Osteoblast (primary cell): ENCODE measurements around the gene ATOSA. TPM values are rescaled to one million over a fixed set of nuclear protein-coding genes. Genes with fewer than 3 reads are reported as not detected.

Source experiments
- DNase-seq: peaks from one replicate; pipeline ENCODE4 v3.0.0; 2011; ENCODE audit warnings: low spot score, mixed read lengths; ENCODE audit not compliant: insufficient read length; ENCODE audit errors: missing footprints
- H2AFZ ChIP-seq: 2 replicates; pipeline ENCODE4 v1.6.0; 2011; ENCODE audit warnings: mild to moderate bottlenecking, low read length
- H3K27ac ChIP-seq: 2 replicates; pipeline ENCODE4 v1.5.1; 2011; ENCODE audit warnings: mild to moderate bottlenecking, low read depth, low read length, moderate library complexity
- H3K27me3 ChIP-seq: 2 replicates; pipeline ENCODE4 v1.6.0; 2012; ENCODE audit warnings: mild to moderate bottlenecking, control low read depth, inconsistent platforms, low read length, moderate library complexity; ENCODE audit not compliant: insufficient read depth
- H3K36me3 ChIP-seq: 2 replicates; pipeline ENCODE4 v1.5.1; 2011; ENCODE audit warnings: mild to moderate bottlenecking, low read length, control low read depth, moderate library complexity; ENCODE audit not compliant: insufficient read depth
- H3K4me1 ChIP-seq: 2 replicates; pipeline ENCODE4 v1.5.1; 2011; ENCODE audit warnings: mild to moderate bottlenecking, low read length, control low read depth, moderate library complexity; ENCODE audit not compliant: insufficient read depth
- H3K4me2 ChIP-seq: 2 replicates; pipeline ENCODE4 v1.6.0; 2011; ENCODE audit warnings: mild to moderate bottlenecking, low read length; ENCODE audit not compliant: insufficient read depth
- H3K4me3 ChIP-seq: fragments of 200-600 bp; sonication (generic); 3 replicates; pipeline ENCODE4 v1.5.1; 2012; ENCODE audit warnings: mild to moderate bottlenecking, low read length, inconsistent platforms; ENCODE audit not compliant: insufficient read depth
- H3K79me2 ChIP-seq: 2 replicates; pipeline ENCODE4 v1.6.0; 2012; ENCODE audit warnings: mild to moderate bottlenecking, low read length, control low read depth, inconsistent platforms; ENCODE audit not compliant: insufficient read depth
- H3K9me3 ChIP-seq: 2 replicates; pipeline ENCODE4 v1.5.1; 2011; ENCODE audit warnings: low read depth, low read length, control low read depth
- H4K20me1 ChIP-seq: 2 replicates; pipeline ENCODE4 v1.6.0; 2012; ENCODE audit warnings: mild to moderate bottlenecking, low read length, control low read depth; ENCODE audit not compliant: insufficient read depth
- total RNA-seq: library from RNA; depleted of rRNA; stranded (reverse); fragments of >200 nt; gene quantifications from 2 replicates; pipeline ENCODE4 v1.2.3, GENCODE V29; 2012
- TF ChIP-seq, protein P1 (sequence below): IDR thresholded peaks from 2 replicates; pipeline ENCODE4 v1.5.1; 2011; ENCODE audit warnings: mild to moderate bottlenecking, low read depth, low read length, moderate library complexity; ENCODE audit errors: extremely low read depth

ATOSA gene
- total RNA-seq, 1 donor, result 34.4 TPM

DNA sequence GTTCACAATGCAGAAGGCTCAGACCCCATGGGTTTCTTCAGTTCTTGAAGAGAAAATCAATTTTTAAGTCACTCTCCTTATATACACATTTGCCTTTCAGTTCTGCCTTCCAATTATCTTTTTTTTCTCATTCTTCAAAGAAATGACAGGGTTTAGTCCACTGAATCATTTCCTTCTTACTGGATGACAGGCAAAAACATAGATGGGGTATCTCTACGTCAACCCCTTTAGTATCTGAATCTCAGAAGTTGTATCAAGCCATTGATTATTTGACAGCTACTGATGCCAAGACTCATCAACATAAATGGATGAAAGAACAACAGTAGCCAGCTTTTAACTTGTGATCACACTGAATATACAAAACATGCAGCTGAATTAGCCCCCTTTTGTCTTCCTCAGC, 6.5 kb downstream of the ATOSA start:
- Histone ChIP-seq H2AFZ (no peak overlapping the region), H3K9me3 (no peaks in the 10 kb centered on the region), H3K4me1 (peaks cover 10% of the 10 kb centered on the region), H3K79me2 (peaks cover 28% of the 10 kb centered on the region), H3K4me2 (no peak overlapping the region), H3K27ac (no peak overlapping the region), H3K36me3 (peaks cover 51% of the 10 kb centered on the region), H3K4me3 (no peak overlapping the region), H3K27me3 (no peaks in the 10 kb centered on the region), H4K20me1 (peaks cover 3% of the 10 kb centered on the region)
- TF ChIP-seq, protein P1, sequence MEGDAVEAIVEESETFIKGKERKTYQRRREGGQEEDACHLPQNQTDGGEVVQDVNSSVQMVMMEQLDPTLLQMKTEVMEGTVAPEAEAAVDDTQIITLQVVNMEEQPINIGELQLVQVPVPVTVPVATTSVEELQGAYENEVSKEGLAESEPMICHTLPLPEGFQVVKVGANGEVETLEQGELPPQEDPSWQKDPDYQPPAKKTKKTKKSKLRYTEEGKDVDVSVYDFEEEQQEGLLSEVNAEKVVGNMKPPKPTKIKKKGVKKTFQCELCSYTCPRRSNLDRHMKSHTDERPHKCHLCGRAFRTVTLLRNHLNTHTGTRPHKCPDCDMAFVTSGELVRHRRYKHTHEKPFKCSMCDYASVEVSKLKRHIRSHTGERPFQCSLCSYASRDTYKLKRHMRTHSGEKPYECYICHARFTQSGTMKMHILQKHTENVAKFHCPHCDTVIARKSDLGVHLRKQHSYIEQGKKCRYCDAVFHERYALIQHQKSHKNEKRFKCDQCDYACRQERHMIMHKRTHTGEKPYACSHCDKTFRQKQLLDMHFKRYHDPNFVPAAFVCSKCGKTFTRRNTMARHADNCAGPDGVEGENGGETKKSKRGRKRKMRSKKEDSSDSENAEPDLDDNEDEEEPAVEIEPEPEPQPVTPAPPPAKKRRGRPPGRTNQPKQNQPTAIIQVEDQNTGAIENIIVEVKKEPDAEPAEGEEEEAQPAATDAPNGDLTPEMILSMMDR, result no peak
- no peak for DNase-seq

DNA sequence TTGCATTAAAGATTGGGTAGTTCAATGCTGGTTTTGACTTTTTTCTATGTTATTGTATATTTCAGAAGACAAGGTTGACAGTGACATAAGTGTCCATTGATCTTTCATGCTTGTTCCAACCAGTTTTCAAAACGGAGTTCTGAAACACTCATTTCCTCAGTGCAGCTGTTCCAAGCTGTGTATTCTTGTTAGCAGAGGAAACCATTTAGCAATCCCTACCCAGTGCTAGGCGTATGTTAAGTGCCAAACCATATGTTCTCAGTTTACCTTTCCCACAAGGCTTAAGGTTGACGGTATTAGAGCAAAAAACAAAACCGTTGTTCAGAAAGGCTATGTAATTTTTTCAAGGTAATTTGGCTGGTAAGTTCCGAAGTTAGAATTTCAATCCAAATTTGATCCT, 9.1 kb downstream of the ATOSA start:
- Histone ChIP-seq H3K36me3 (peaks cover 54% of the 10 kb centered on the region), H3K9me3 (no peaks in the 10 kb centered on the region), H4K20me1 (peaks cover 3% of the 10 kb centered on the region), H3K4me3 (no peak overlapping the region), H3K79me2 (peaks cover 7% of the 10 kb centered on the region), H3K27ac (no peak overlapping the region), H3K4me1 (no peaks in the 10 kb centered on the region), H2AFZ (no peak overlapping the region), H3K27me3 (no peaks in the 10 kb centered on the region), H3K4me2 (no peak overlapping the region)
- DNase-seq, result no peak
- TF ChIP-seq, protein P1, result no peak

DNA sequence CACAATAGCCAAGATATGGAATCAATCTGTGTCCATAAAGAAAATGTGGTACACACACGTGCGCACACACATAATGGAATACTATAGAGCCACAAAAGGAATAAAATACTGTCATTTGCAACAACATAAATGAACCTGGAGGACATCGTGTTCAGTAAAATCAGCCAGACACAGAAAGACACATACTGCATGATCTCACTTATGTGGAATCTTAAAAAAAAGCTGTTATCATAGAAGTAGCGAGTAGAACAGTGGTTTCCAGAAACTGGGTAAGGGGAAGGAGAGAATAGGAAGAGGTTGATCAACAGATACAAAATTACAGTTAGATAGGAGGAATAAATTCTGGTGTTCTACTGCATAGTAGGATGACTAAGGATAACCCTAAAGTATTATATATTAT, 11.1 kb downstream of the ATOSA start:
- DNase-seq, result no peak
- Histone ChIP-seq H4K20me1 (peaks cover 6% of the 10 kb centered on the region), H3K4me1 (no peaks in the 10 kb centered on the region), H3K4me2 (no peak overlapping the region), H3K27ac (no peak overlapping the region), H2AFZ (no peak overlapping the region), H3K36me3 (peaks cover 56% of the 10 kb centered on the region), H3K27me3 (no peaks in the 10 kb centered on the region), H3K79me2 (peaks cover 4% of the 10 kb centered on the region), H3K9me3 (no peaks in the 10 kb centered on the region), H3K4me3 (no peak overlapping the region)
- TF ChIP-seq, protein P1, result no peak

DNA sequence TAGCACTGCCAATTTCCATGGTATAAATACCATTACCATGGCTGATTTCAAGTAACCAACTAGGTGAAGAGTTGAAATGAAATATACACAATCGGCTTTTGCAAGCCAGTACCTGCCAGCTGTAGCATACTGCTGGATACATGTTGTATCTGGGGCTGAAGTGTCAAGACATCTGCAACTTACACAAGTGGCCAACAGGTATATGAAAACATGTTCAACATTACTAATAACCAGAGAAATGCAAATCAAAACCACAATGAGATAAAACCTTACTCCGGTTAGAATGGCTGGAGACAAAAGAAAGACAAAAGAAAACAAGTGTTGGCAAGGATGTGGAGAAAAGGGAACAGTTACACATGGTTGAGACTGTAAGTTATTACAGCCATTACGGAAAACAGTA, 11.6 kb downstream of the ATOSA start:
- Histone ChIP-seq H3K36me3 (peaks cover 51% of the 10 kb centered on the region), H3K27me3 (no peaks in the 10 kb centered on the region), H4K20me1 (peaks cover 6% of the 10 kb centered on the region), H2AFZ (no peak overlapping the region), H3K4me3 (no peak overlapping the region), H3K79me2 (peaks cover 7% of the 10 kb centered on the region), H3K27ac (no peak overlapping the region), H3K4me2 (no peak overlapping the region), H3K9me3 (no peaks in the 10 kb centered on the region), H3K4me1 (no peaks in the 10 kb centered on the region)
- TF ChIP-seq, protein P1, result no peak
- no peak for DNase-seq
